Measurements from ENCODE around the gene FRMD4B. TPM values are rescaled to one million over a fixed set of nuclear protein-coding genes. Genes with fewer than 3 reads are reported as not detected.

Gene FRMD4B
- total RNA-seq, 1 donor from 2014 or later = 17.3 TPM

- Mint-ChIP-seq H3K27ac (no peak overlapping the region), H3K4me1 (no peaks in the 10 kb centered on the region), H3K4me3 (no peak overlapping the region), H3K9me3 (no peaks in the 10 kb centered on the region), H3K27me3 (ENCODE audit: insufficient read depth, low read depth) (peaks cover 2% of the 10 kb centered on the region), H3K36me3 (peaks cover 8% of the 10 kb centered on the region)
- H4K20me1 ChIP-seq (ENCODE audit: low read depth) = no peaks in the 10 kb centered on the region
- H3K4me2 ChIP-seq = no peak overlapping the region
- H3F3A ChIP-seq (ENCODE audit: low read depth) = no peaks in the 10 kb centered on the region
- no peak overlapping the region for H3K9ac ChIP-seq
- TF ChIP-seq EZH2phosphoT487 (IDR thresholded peaks at IDR 0.05) (no peak), EZH2 (IDR thresholded peaks at IDR 0.05) (no peak), CTCF (IDR thresholded peaks at IDR 0.05) (no peak)
- H3K36me3 ChIP-seq = no peaks in the 10 kb centered on the region
- no peak for DNase-seq (ENCODE audit: low spot score)
- no peak overlapping the region for H3K27ac ChIP-seq
- no peaks in the 10 kb centered on the region for H3K4me1 ChIP-seq
- no peak overlapping the region for H3K4me3 ChIP-seq
- H3K79me2 ChIP-seq (ENCODE audit: low read depth) = no peaks in the 10 kb centered on the region
- no peaks in the 10 kb centered on the region for H3K27me3 ChIP-seq
- H3K9me3 ChIP-seq (ENCODE audit: low read depth) = no peaks in the 10 kb centered on the region
- H2AFZ ChIP-seq (replicated peaks) = no peak overlapping the region
These were observed 175.7 kb downstream of the FRMD4B start for GRCh38 chr3:69210068-69210730.

- Histone ChIP-seq H3K36me3 (no peaks in the 10 kb centered on the region), H3F3A (ENCODE audit: low read depth) (no peaks in the 10 kb centered on the region), H3K9ac (no peak overlapping the region), H3K79me2 (ENCODE audit: low read depth) (no peaks in the 10 kb centered on the region), H3K9me3 (ENCODE audit: low read depth) (no peaks in the 10 kb centered on the region), H4K20me1 (ENCODE audit: low read depth) (no peaks in the 10 kb centered on the region), H3K27ac (no peak overlapping the region), H3K4me3 (no peak overlapping the region), H3K4me1 (no peaks in the 10 kb centered on the region), H3K4me2 (no peak overlapping the region), H3K27me3 (no peaks in the 10 kb centered on the region), H2AFZ (replicated peaks) (no peak overlapping the region)
- Mint-ChIP-seq H3K27ac (no peak overlapping the region), H3K4me3 (no peak overlapping the region), H3K27me3 (ENCODE audit: insufficient read depth, low read depth) (peaks cover 2% of the 10 kb centered on the region), H3K36me3 (peaks cover 8% of the 10 kb centered on the region), H3K4me1 (no peaks in the 10 kb centered on the region), H3K9me3 (no peaks in the 10 kb centered on the region)
- DNase-seq (ENCODE audit: low spot score) = no peak
- TF ChIP-seq EZH2phosphoT487 (IDR thresholded peaks at IDR 0.05) (no peak), EZH2 (IDR thresholded peaks at IDR 0.05) (no peak), CTCF (IDR thresholded peaks at IDR 0.05) (no peak)
These were observed 176.5 kb downstream of the FRMD4B start for GRCh38 chr3:69209413-69209812.

GRCh38 chr3:69207031-69207430 is 178.9 kb downstream of the FRMD4B start:
- Histone ChIP-seq H3K27ac (no peak overlapping the region), H3K9me3 (ENCODE audit: low read depth) (no peaks in the 10 kb centered on the region), H3K4me1 (no peaks in the 10 kb centered on the region), H3K4me3 (no peak overlapping the region), H4K20me1 (ENCODE audit: low read depth) (no peaks in the 10 kb centered on the region), H3K27me3 (no peaks in the 10 kb centered on the region), H3F3A (ENCODE audit: low read depth) (no peaks in the 10 kb centered on the region), H3K9ac (no peak overlapping the region), H2AFZ (replicated peaks) (no peak overlapping the region), H3K4me2 (no peak overlapping the region), H3K79me2 (ENCODE audit: low read depth) (no peaks in the 10 kb centered on the region), H3K36me3 (no peaks in the 10 kb centered on the region)
- Mint-ChIP-seq H3K9me3 (no peaks in the 10 kb centered on the region), H3K27ac (no peak overlapping the region), H3K36me3 (peaks cover 8% of the 10 kb centered on the region), H3K4me3 (no peak overlapping the region), H3K27me3 (ENCODE audit: insufficient read depth, low read depth) (peaks cover 2% of the 10 kb centered on the region), H3K4me1 (peaks cover 3% of the 10 kb centered on the region)
- TF ChIP-seq EZH2phosphoT487 (IDR thresholded peaks at IDR 0.05) (no peak), CTCF (IDR thresholded peaks at IDR 0.05) (no peak), EZH2 (IDR thresholded peaks at IDR 0.05) (no peak)
- DNase-seq (ENCODE audit: low spot score) = no peak

All from neural progenitor cell (in vitro differentiated cells).